ENCODE measurements around the gene SDF4. TPM values are rescaled to one million over a fixed set of nuclear protein-coding genes. Genes with fewer than 3 reads are reported as not detected.
A peak's percentile ranks its signal among the peaks of the same experiment; 100 is the strongest.

SDF4 gene
- total RNA-seq, 2 experiments from 2014 or later: 109 to 144 TPM

GRCh38 chr1:1235016-1235744 is 3.4 kb upstream of the SDF4 start:
- peaks cover 22% of the 10 kb centered on the region for H3K4me1 Mint-ChIP-seq
- peaks cover 10% of the 10 kb centered on the region for H3K36me3 Mint-ChIP-seq
- H3K27me3 Mint-ChIP-seq: no peaks in the 10 kb centered on the region
- no peak overlapping the region for H3K4me3 Mint-ChIP-seq
- H3K9me3 Mint-ChIP-seq (ENCODE audit: low read depth): no peaks in the 10 kb centered on the region
- H3K27ac Mint-ChIP-seq: no peak overlapping the region
- DNase-seq: no peak
- CTCF ChIA-PET: interaction anchor here (1.0 kb wide), 1 partner anchor 39 kb away, joined by 4 read pairs; the partner anchor contains the start of gene UBE2J2
- ATAC-seq: no peak

DNA sequence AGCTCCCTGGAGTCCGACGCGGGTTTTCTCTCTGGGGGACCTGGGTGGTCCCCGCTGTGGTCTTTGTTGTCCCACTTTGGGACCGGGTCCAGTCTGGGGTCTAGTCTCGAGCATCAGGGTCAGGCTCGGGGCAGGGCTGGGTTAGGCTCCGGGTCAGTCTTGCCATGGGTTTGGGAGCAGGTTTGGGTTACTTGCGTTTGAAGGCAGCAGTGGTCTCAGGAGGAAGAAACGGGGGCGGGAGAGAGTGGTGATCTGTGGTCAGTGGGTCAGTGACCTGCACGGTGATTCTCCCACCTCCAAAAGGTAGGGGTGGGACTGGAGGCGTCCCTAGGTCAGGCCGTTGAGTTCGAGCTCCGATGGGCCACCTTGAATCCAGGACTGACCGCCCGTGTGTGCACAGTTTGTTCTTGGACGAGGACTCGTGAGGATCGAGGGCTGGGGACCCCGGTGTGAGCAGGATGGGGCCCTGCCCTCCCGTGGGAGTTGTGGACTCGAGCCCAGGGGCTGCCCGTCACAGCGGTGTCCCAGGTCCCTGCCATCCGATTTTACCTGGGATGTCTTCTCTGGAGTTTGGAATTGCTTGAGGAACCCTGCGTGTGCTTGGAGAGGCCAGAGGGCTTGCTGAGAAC is 2.5 kb upstream of the SDF4 start:
- no peak overlapping the region for H3K27ac Mint-ChIP-seq
- no peak for ATAC-seq
- no peaks in the 10 kb centered on the region for H3K9me3 Mint-ChIP-seq (ENCODE audit: low read depth)
- no peak for DNase-seq
- CTCF ChIA-PET: interaction anchor here (1.0 kb wide), 1 partner anchor 39 kb away, joined by 4 read pairs; the partner anchor contains the start of gene UBE2J2
- peak overlapping the region; percentile 66 for H3K4me3 Mint-ChIP-seq
- peaks cover 30% of the 10 kb centered on the region for H3K4me1 Mint-ChIP-seq
- peaks cover 14% of the 10 kb centered on the region for H3K36me3 Mint-ChIP-seq
- H3K27me3 Mint-ChIP-seq: no peaks in the 10 kb centered on the region

DNA sequence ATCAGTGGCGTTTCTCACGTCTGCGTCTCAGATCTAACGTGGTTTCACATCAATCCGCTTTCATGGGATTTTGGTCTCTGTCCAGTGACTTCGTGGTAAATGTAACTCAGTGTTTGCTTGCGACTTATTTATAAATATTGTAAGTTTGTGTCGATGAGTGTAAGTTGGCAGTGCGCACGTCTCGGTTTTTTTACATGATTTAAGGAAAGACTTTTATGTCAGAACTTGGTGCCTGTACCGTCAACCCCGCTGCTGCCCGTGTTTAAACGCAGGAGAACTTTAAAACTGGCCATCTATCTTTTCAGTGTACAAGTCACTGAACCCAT is 1.7 kb upstream of the SDF4 start:
- ATAC-seq: no peak
- Mint-ChIP-seq H3K36me3 (peaks cover 18% of the 10 kb centered on the region), H3K27me3 (no peaks in the 10 kb centered on the region)

GRCh38 chr1:1232796-1233566 is 1.2 kb upstream of the SDF4 start:
- ATAC-seq: no peak
- Mint-ChIP-seq H3K9me3 (ENCODE audit: low read depth) (no peaks in the 10 kb centered on the region), H3K27me3 (no peaks in the 10 kb centered on the region), H3K4me3 (peak overlapping the region; percentile 66), H3K4me1 (peaks cover 30% of the 10 kb centered on the region), H3K27ac (peak overlapping the region; percentile 72), H3K36me3 (peaks cover 20% of the 10 kb centered on the region)
- CTCF ChIA-PET: interaction anchor here (4.8 kb wide), 1 partner anchor 111 kb away, joined by 43 read pairs; no protein-coding TSS in a partner anchor
- no peak for DNase-seq

More for the DNA sequence above, 1.7 kb upstream of the SDF4 start:
- Mint-ChIP-seq H3K27ac (peak overlapping the region; percentile 72), H3K4me3 (peak overlapping the region; percentile 66), H3K4me1 (peaks cover 30% of the 10 kb centered on the region), H3K9me3 (ENCODE audit: low read depth) (no peaks in the 10 kb centered on the region)
- DNase-seq: no peak
- CTCF ChIA-PET: no interaction called here

DNA sequence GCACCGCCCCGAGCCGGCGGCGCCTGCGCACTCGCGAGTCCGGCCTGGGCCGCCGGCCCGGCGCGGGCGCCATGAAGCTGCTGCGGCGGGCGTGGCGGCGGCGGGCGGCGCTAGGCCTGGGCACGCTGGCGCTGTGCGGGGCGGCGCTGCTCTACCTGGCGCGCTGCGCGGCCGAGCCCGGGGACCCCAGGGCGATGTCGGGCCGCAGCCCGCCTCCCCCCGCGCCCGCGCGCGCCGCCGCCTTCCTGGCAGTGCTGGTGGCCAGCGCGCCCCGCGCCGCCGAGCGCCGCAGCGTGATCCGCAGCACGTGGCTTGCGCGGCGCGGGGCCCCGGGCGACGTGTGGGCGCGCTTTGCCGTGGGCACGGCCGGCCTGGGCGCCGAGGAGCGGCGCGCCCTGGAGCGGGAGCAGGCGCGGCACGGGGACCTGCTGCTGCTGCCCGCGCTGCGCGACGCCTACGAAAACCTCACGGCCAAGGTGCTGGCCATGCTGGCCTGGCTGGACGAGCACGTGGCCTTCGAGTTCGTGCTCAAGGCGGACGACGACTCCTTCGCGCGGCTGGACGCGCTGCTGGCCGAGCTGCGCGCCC is 501 bp upstream of the SDF4 start, which contains the start of gene B3GALT6:
B3GALT6 (plus strand) TSS at position 30 of the 588 bp plus-strand sequence; CDS start at position 72, 42 bp downstream.
- peak within 1 kb of the TSS; percentile 87 for H3K27ac Mint-ChIP-seq
- H3K4me3 Mint-ChIP-seq: peak within 1 kb of the TSS; percentile 91
- ATAC-seq (no peak), DNase-seq (no peak)
- H3K9me3 Mint-ChIP-seq (ENCODE audit: low read depth): no peaks in the 10 kb centered on the region
- H3K36me3 Mint-ChIP-seq: peaks cover 22% of the 10 kb centered on the region
- peaks cover 30% of the 10 kb centered on the region for H3K4me1 Mint-ChIP-seq
- H3K27me3 Mint-ChIP-seq: no peaks in the 10 kb centered on the region
- CTCF ChIA-PET: interaction anchor here (4.8 kb wide), 1 partner anchor 110 kb away, joined by 43 read pairs; no protein-coding TSS in a partner anchor

- no peak for ATAC-seq
These were observed 973 bp downstream of the SDF4 start for GRCh38 chr1:1230656-1231399.

GRCh38 chr1:1229770-1230169 is 2.0 kb downstream of the SDF4 start:
- CTCF ChIA-PET: interaction anchor here (4.8 kb wide), 1 partner anchor 108 kb away, joined by 43 read pairs; no protein-coding TSS in a partner anchor
- Mint-ChIP-seq H3K27ac (peak overlapping the region; percentile 45), H3K27me3 (no peaks in the 10 kb centered on the region), H3K9me3 (ENCODE audit: low read depth) (no peaks in the 10 kb centered on the region), H3K4me1 (peaks cover 33% of the 10 kb centered on the region), H3K36me3 (peaks cover 35% of the 10 kb centered on the region), H3K4me3 (peak overlapping the region; percentile 91)
- ATAC-seq: no peak
- DNase-seq: no peak

More at GRCh38 chr1:1230656-1231399, 973 bp downstream of the SDF4 start:
- peak overlapping the region; percentile 91 for H3K4me3 Mint-ChIP-seq
- H3K4me1 Mint-ChIP-seq: peaks cover 30% of the 10 kb centered on the region
- H3K27me3 Mint-ChIP-seq: no peaks in the 10 kb centered on the region
- peak overlapping the region; percentile 87 for H3K27ac Mint-ChIP-seq
- peaks cover 28% of the 10 kb centered on the region for H3K36me3 Mint-ChIP-seq
- no peak for DNase-seq
- CTCF ChIA-PET: interaction anchor here (0.7 to 4.8 kb wide), 13 partner anchors 15 to 167 kb away, joined by 3 to 43 read pairs (median 3); no protein-coding TSS in a partner anchor
- no peaks in the 10 kb centered on the region for H3K9me3 Mint-ChIP-seq (ENCODE audit: low read depth)

DNA sequence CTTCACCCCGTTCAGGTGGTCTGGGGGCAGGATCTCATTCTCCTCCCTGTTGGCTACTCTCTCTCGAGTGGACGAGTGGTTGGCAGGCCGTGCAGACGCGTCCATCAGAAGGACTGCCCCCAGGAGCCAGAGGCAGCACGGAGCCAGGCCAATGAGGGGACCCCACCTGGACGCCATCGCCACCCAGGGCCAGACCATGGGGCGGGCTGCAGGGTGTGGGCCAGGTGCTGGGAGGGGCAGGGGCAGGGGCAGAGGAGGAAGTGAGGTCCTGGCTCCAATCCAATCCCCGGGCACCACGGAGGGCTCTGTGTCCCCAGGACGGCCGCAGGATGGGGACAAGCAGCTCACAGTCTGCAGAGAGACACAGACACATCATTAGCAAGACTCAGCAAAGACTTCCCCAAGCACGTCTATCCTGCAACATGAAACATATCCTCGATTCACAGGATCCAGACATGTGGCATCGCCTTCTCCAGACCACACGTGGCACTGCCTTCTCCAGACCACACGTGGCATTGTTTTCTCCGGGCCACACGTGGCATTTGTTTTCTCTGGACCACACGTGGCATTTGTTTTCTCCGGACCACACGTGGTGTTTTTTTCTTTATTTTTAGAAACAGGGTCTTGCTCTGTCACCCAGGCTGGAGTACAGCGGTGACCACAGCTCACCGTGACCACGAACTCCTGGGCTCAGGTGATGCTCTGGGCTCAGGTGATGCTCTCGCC is 3.0 kb downstream of the SDF4 start:
- CTCF ChIA-PET: interaction anchor here (4.8 kb wide), 1 partner anchor 107 kb away, joined by 43 read pairs; no protein-coding TSS in a partner anchor
- Mint-ChIP-seq H3K9me3 (ENCODE audit: low read depth) (no peaks in the 10 kb centered on the region), H3K4me3 (no peak overlapping the region), H3K27me3 (no peaks in the 10 kb centered on the region), H3K36me3 (peaks cover 36% of the 10 kb centered on the region), H3K27ac (no peak overlapping the region), H3K4me1 (peaks cover 23% of the 10 kb centered on the region)
- DNase-seq (no peak), ATAC-seq (no peak)

- no peak overlapping the region for H3K4me3 Mint-ChIP-seq
- CTCF ChIA-PET: interaction anchor here (4.8 kb wide), 1 partner anchor 106 kb away, joined by 43 read pairs; no protein-coding TSS in a partner anchor
- no peaks in the 10 kb centered on the region for H3K27me3 Mint-ChIP-seq
- DNase-seq: no peak
- peaks cover 33% of the 10 kb centered on the region for H3K36me3 Mint-ChIP-seq
- H3K4me1 Mint-ChIP-seq: peaks cover 19% of the 10 kb centered on the region
- no peak for ATAC-seq
- no peak overlapping the region for H3K27ac Mint-ChIP-seq
- H3K9me3 Mint-ChIP-seq (ENCODE audit: low read depth): no peaks in the 10 kb centered on the region
These were observed 3.6 kb downstream of the SDF4 start for GRCh38 chr1:1228187-1228586.

DNA sequence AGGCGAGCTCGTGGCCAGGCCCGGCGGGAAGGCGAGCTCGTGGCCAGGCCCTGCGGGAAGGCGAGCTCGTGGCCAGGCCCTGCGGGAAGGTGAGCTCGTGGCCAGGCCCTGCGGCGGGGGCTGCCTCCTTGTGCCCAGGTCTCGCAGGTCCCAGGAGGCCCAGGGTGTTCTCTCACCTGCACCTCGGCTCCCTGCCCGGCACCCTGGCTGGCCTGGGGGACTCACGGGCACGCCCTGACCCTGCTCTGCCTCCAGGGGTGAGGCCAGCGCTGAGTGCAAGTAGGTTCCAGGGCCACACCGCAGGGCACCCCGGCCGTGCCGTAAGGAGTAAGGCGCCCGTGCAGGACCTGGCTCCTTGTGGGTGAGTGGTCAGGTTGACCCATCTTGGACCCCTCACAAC is 4.4 kb downstream of the SDF4 start:
- Mint-ChIP-seq H3K9me3 (ENCODE audit: low read depth) (no peaks in the 10 kb centered on the region), H3K4me1 (peaks cover 17% of the 10 kb centered on the region), H3K27ac (no peak overlapping the region), H3K36me3 (peaks cover 41% of the 10 kb centered on the region), H3K27me3 (no peaks in the 10 kb centered on the region), H3K4me3 (no peak overlapping the region)
- DNase-seq (no peak), ATAC-seq (no peak)
- CTCF ChIA-PET: interaction anchor here (2.5 kb wide), 1 partner anchor 105 kb away, joined by 7 read pairs; no protein-coding TSS in a partner anchor

GRCh38 chr1:1226566-1227362 is 5.0 kb downstream of the SDF4 start:
- peaks cover 43% of the 10 kb centered on the region for H3K36me3 Mint-ChIP-seq
- ATAC-seq (no peak), DNase-seq (no peak)
- no peaks in the 10 kb centered on the region for H3K9me3 Mint-ChIP-seq (ENCODE audit: low read depth)
- CTCF ChIA-PET: interaction anchor here (2.5 kb wide), 1 partner anchor 104 kb away, joined by 7 read pairs; no protein-coding TSS in a partner anchor
- no peak overlapping the region for H3K27ac Mint-ChIP-seq
- H3K27me3 Mint-ChIP-seq: no peaks in the 10 kb centered on the region
- H3K4me1 Mint-ChIP-seq: peaks cover 17% of the 10 kb centered on the region
- H3K4me3 Mint-ChIP-seq: no peak overlapping the region

All from activated CD8-positive, alpha-beta memory T cell treated with anti-CD3 and anti-CD28 coated beads, Interleukin-2, amount 10 ng/mL, durations not matched to agents 7 days and 5 days (primary cell).